GM23248 (cell line): Measurements from ENCODE around the gene ANKRD6.

Source experiments
- EZH2 ChIP-seq: fragments of 200-600 bp; sonication (generic); IDR thresholded peaks from 2 replicates; pipeline ENCODE4 v1.6.1; 2018; ENCODE audit warnings: antibody characterized with exemption, mild to moderate bottlenecking; ENCODE audit not compliant: insufficient read depth, poor library complexity, severe bottlenecking
- EZH2phosphoT487 ChIP-seq: fragments of 200-600 bp; sonication (generic); IDR thresholded peaks from 2 replicates; pipeline ENCODE4 v1.6.1; 2018; ENCODE audit warnings: antibody characterized with exemption, moderate library complexity, mild to moderate bottlenecking, low read depth; ENCODE audit not compliant: insufficient read depth

DNA sequence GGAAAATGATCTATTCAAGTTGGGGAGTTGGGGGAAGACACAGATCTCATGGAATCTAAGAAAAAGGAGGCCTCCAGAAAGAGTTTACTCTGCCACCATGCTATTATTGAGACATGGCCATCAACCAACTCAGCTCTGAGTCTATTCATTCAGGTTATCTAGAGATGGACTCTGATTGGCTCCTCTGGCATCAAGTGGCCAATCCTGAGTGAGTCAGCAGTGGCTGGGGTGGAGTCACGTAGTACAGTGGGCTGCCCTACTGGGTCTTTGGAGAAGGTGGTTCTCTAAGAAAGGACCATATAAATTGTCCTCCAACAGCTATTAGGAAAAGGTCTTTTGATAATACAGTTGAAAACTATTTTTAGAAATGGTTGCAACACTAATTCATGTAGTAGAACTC lies 163.5 kb downstream of the ANKRD6 start:
- TF ChIP-seq EZH2 (no peak), EZH2phosphoT487 (no peak)
